ENCODE data around the gene STK39. TPM values are rescaled to one million over a fixed set of nuclear protein-coding genes. Genes with fewer than 3 reads are reported as not detected.

Gene STK39
- total and polyA plus RNA-seq, 9 of the 15 experiments (the other 6 are each of a cell fraction or from before 2014, with no cell fraction given): 0.19 to 0.76 (median 0.51) TPM

DNA sequence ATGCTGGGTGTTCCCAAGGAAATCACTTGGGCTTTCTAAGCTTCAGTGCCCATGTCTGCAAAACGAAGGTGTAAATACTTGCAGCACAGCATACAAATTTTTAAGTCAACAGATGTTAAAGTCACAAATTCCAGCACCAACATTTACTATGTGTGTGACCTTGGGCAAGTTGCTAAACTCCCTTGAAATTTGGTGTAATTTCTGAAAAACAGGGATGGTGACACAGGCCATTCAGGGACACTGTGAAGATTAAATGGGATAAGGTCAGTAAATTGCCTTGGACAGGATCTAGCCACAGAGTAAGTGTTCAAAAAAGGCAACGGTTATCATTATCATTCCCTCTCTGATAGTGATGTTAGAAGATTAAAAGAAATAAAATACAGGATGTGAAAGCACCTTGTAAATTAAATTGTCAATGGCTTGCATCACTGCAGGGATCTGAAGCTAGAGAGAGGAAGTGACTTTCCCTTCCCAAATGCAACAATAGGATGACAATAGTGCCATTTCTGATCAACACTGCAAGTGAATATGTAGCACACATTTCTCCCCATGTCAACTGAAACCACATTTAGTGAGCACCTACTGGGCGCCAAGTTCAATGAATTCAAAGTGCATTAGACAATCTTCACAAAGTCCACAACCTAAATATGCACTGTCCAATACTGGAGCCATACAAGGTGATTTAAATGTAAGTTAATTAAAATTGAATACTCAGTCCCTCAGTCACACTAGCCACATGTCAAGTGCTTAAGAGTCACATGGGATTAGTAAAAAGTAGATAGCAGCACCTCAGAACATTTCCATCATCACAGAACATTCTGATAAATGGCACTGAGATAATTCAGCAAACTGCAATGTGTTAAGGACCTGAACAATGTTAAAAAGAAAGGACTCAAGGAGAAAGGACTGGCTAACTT lies 81.2 kb downstream of the STK39 start:
- POLR2A ChIA-PET: no interaction called here
- WGBS (ENCODE audit: insufficient coverage, low coverage, missing lambda C conversion rate): 2% methylated on average over 3 of the region's 3 CpGs
- in situ Hi-C loops (cut with MboI): no loop called here
- TF ChIP-seq CREM (IDR thresholded peaks at IDR 0.05; ENCODE audit: low read depth) (no peak), HSF4 (CRISPR knock-in tag; IDR thresholded peaks at IDR 0.05; ENCODE audit: borderline replicate concordance) (no peak), POLR2AphosphoS5 (IDR thresholded peaks at IDR 0.05; ENCODE audit: control insufficient read depth, insufficient read depth, low read depth, low read length) (no peak), ZNF77 (CRISPR knock-in tag; IDR thresholded peaks at IDR 0.05) (no peak), NFE2L1 (tag; IDR thresholded peaks at IDR 0.05; ENCODE audit: borderline replicate concordance, low read depth) (no peak)
- TF ChIP-seq, protein P1, sequence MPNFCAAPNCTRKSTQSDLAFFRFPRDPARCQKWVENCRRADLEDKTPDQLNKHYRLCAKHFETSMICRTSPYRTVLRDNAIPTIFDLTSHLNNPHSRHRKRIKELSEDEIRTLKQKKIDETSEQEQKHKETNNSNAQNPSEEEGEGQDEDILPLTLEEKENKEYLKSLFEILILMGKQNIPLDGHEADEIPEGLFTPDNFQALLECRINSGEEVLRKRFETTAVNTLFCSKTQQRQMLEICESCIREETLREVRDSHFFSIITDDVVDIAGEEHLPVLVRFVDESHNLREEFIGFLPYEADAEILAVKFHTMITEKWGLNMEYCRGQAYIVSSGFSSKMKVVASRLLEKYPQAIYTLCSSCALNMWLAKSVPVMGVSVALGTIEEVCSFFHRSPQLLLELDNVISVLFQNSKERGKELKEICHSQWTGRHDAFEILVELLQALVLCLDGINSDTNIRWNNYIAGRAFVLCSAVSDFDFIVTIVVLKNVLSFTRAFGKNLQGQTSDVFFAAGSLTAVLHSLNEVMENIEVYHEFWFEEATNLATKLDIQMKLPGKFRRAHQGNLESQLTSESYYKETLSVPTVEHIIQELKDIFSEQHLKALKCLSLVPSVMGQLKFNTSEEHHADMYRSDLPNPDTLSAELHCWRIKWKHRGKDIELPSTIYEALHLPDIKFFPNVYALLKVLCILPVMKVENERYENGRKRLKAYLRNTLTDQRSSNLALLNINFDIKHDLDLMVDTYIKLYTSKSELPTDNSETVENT (CRISPR knock-in tag; IDR thresholded peaks at IDR 0.05): no peak
- TF ChIP-seq, protein P2, sequence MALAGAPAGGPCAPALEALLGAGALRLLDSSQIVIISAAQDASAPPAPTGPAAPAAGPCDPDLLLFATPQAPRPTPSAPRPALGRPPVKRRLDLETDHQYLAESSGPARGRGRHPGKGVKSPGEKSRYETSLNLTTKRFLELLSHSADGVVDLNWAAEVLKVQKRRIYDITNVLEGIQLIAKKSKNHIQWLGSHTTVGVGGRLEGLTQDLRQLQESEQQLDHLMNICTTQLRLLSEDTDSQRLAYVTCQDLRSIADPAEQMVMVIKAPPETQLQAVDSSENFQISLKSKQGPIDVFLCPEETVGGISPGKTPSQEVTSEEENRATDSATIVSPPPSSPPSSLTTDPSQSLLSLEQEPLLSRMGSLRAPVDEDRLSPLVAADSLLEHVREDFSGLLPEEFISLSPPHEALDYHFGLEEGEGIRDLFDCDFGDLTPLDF (CRISPR knock-in tag; IDR thresholded peaks at IDR 0.05): no peak
- TF ChIP-seq, protein P3, sequence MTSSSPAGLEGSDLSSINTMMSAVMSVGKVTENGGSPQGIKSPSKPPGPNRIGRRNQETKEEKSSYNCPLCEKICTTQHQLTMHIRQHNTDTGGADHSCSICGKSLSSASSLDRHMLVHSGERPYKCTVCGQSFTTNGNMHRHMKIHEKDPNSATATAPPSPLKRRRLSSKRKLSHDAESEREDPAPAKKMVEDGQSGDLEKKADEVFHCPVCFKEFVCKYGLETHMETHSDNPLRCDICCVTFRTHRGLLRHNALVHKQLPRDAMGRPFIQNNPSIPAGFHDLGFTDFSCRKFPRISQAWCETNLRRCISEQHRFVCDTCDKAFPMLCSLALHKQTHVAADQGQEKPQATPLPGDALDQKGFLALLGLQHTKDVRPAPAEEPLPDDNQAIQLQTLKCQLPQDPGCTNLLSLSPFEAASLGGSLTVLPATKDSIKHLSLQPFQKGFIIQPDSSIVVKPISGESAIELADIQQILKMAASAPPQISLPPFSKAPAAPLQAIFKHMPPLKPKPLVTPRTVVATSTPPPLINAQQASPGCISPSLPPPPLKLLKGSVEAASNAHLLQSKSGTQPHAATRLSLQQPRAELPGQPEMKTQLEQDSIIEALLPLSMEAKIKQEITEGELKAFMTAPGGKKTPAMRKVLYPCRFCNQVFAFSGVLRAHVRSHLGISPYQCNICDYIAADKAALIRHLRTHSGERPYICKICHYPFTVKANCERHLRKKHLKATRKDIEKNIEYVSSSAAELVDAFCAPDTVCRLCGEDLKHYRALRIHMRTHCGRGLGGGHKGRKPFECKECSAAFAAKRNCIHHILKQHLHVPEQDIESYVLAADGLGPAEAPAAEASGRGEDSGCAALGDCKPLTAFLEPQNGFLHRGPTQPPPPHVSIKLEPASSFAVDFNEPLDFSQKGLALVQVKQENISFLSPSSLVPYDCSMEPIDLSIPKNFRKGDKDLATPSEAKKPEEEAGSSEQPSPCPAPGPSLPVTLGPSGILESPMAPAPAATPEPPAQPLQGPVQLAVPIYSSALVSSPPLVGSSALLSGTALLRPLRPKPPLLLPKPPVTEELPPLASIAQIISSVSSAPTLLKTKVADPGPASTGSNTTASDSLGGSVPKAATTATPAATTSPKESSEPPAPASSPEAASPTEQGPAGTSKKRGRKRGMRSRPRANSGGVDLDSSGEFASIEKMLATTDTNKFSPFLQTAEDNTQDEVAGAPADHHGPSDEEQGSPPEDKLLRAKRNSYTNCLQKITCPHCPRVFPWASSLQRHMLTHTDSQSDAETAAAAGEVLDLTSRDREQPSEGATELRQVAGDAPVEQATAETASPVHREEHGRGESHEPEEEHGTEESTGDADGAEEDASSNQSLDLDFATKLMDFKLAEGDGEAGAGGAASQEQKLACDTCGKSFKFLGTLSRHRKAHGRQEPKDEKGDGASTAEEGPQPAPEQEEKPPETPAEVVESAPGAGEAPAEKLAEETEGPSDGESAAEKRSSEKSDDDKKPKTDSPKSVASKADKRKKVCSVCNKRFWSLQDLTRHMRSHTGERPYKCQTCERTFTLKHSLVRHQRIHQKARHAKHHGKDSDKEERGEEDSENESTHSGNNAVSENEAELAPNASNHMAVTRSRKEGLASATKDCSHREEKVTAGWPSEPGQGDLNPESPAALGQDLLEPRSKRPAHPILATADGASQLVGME (CRISPR knock-in tag; IDR thresholded peaks at IDR 0.05): no peak
- TF ChIP-seq, protein P4, sequence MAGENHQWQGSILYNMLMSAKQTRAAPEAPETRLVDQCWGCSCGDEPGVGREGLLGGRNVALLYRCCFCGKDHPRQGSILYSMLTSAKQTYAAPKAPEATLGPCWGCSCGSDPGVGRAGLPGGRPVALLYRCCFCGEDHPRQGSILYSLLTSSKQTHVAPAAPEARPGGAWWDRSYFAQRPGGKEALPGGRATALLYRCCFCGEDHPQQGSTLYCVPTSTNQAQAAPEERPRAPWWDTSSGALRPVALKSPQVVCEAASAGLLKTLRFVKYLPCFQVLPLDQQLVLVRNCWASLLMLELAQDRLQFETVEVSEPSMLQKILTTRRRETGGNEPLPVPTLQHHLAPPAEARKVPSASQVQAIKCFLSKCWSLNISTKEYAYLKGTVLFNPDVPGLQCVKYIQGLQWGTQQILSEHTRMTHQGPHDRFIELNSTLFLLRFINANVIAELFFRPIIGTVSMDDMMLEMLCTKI (IDR thresholded peaks at IDR 0.05; ENCODE audit: partially characterized antibody): no peak

More for the DNA sequence above, 81.2 kb downstream of the STK39 start:
- FAIRE-seq (no peak), DNase-seq (ENCODE audit: extremely low read depth in 1 of 4, low spot score in 3 of 4) (no peak), ATAC-seq (no peak)
- Histone ChIP-seq H3K4me3 (no peak overlapping the region), H3K4me2 (ENCODE audit: insufficient read depth, low read length) (no peak overlapping the region), H2AFZ (ENCODE audit: low read depth, low read length) (no peak overlapping the region), H3K36me3 (ENCODE audit: control insufficient read depth, insufficient read depth, low read length) (no peaks in the 10 kb centered on the region), H3K9ac (ENCODE audit: insufficient read depth in 1 of 2, low read depth in 2 of 2, low read length in 2 of 2) (no peak overlapping the region), H3K27me3 (ENCODE audit: control insufficient read depth in 2 of 2, insufficient read depth in 2 of 2, low read length in 2 of 2) (peaks cover 10 to 16% of the 10 kb centered on the region in 2 experiments; a peak in 4 of 5 replicates), H3K79me2 (ENCODE audit: control insufficient read depth, insufficient read depth, low read length) (no peaks in the 10 kb centered on the region), H3K9me3 (replicated peaks; ENCODE audit: control insufficient read depth, insufficient read depth, low read depth, low read length) (no peaks in the 10 kb centered on the region), H4K20me1 (replicated peaks; ENCODE audit: control insufficient read depth, insufficient read depth, low read length) (no peaks in the 10 kb centered on the region), H3K9me1 (ENCODE audit: control insufficient read depth, insufficient read depth, low read length) (no peaks in the 10 kb centered on the region), H3K27ac (ENCODE audit: extremely low read depth, low read depth, low read length) (no peak overlapping the region), H3K4me1 (replicated peaks in 1 of 2; ENCODE audit: control insufficient read depth in 2 of 2, insufficient read depth in 2 of 2, low read length in 2 of 2) (no peaks in the 10 kb centered on the region)
- intact Hi-C loops (cut with micrococcal nuclease): loop anchor here (10.0 kb wide), 1 partner anchor 539 kb away; no protein-coding TSS in a partner anchor
- CTCF ChIA-PET (ENCODE audit: low intra/inter-chr PET ratio): no interaction called here
- BruUV-seq (replicated peaks): no TSS peak

Data from K562 (cell line).